Cardiac muscle cell (in vitro differentiated cells and primary cell): Measurements from ENCODE around the gene IKZF2. TPM values are rescaled to one million over a fixed set of nuclear protein-coding genes. Genes with fewer than 3 reads are reported as not detected.
A peak's percentile ranks its signal among the peaks of the same experiment; 100 is the strongest.

Experiments used
- DNase-seq, 2 donors: peaks; one replicate each; pipeline versions ENCODE4 v3.0.0 to v3.0.0-alpha.2; 2010 to 2017; ENCODE audit warnings: low read depth in 1 of 2, low spot score in 1 of 2
- H3K27ac ChIP-seq: fragments of 200-600 bp; sonication (generic); 2 replicates; pipeline ENCODE4 v1.5.1; 2016
- H3K27me3 ChIP-seq: fragments of 200-600 bp; sonication (generic); 2 replicates; pipeline ENCODE4 v1.6.0; 2016; ENCODE audit warnings: control low read depth
- H3K36me3 ChIP-seq: fragments of 200-600 bp; sonication (generic); 2 replicates; pipeline ENCODE4 v1.5.1; 2016; ENCODE audit warnings: control low read depth
- H3K4me1 ChIP-seq: fragments of 200-600 bp; sonication (generic); 2 replicates; pipeline ENCODE4 v1.8.1; 2017; ENCODE audit warnings: low read depth, mild to moderate bottlenecking, mixed run types
- H3K4me3 ChIP-seq: fragments of 200-600 bp; sonication (generic); 2 replicates; pipeline ENCODE4 v1.5.1; 2016; ENCODE audit warnings: mild to moderate bottlenecking
- H3K9me3 ChIP-seq: fragments of 200-600 bp; sonication (generic); 2 replicates; pipeline ENCODE4 v1.5.1; 2017; ENCODE audit warnings: low read depth, mild to moderate bottlenecking, control low read depth
- polyA plus RNA-seq: library from polyadenylated mRNA; unstranded; fragments of >200 nt; fragmentation: Nextera tagmentation; extraction: Ambion mirVana; gene quantifications from 2 replicates; pipeline ENCODE4 v1.2.1, GENCODE V29; 2016
- total RNA-seq: library from RNA; depleted of rRNA; stranded (reverse); fragments of >200 nt; gene quantifications from 2 replicates; pipeline ENCODE4 v1.2.3, GENCODE V29; 2016
- TF ChIP-seq, protein P1 (sequence below): IDR thresholded peaks from 2 replicates; pipeline ENCODE4 v1.5.1; 2012; ENCODE audit warnings: low read depth, mild to moderate bottlenecking, low read length

Gene IKZF2
- total and polyA plus RNA-seq, 2 experiments from 2014 or later: 3.1 to 10.8 TPM

DNA sequence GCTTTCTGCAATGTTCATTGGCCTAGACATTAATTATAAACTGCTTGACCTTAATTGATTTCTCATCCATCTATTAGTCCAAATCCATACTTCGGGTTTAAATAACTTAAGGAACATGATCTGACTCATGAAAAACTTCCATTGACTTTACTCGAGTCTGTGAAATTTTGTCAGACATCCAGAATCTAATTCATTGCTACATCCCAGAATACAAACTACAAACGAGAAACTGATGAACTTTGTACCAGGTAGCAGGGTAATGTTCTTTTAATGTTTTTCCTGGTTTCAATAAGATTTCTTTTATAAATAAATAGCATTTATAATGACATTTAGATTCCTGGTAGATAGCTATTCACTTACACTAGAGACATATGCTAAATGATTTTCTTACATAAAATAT is 36.0 kb upstream of the IKZF2 start:
- Histone ChIP-seq H3K27ac (peak overlapping the region; percentile 97), H3K27me3 (no peaks in the 10 kb centered on the region)
- TF ChIP-seq, protein P1, sequence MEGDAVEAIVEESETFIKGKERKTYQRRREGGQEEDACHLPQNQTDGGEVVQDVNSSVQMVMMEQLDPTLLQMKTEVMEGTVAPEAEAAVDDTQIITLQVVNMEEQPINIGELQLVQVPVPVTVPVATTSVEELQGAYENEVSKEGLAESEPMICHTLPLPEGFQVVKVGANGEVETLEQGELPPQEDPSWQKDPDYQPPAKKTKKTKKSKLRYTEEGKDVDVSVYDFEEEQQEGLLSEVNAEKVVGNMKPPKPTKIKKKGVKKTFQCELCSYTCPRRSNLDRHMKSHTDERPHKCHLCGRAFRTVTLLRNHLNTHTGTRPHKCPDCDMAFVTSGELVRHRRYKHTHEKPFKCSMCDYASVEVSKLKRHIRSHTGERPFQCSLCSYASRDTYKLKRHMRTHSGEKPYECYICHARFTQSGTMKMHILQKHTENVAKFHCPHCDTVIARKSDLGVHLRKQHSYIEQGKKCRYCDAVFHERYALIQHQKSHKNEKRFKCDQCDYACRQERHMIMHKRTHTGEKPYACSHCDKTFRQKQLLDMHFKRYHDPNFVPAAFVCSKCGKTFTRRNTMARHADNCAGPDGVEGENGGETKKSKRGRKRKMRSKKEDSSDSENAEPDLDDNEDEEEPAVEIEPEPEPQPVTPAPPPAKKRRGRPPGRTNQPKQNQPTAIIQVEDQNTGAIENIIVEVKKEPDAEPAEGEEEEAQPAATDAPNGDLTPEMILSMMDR: no peak

DNA sequence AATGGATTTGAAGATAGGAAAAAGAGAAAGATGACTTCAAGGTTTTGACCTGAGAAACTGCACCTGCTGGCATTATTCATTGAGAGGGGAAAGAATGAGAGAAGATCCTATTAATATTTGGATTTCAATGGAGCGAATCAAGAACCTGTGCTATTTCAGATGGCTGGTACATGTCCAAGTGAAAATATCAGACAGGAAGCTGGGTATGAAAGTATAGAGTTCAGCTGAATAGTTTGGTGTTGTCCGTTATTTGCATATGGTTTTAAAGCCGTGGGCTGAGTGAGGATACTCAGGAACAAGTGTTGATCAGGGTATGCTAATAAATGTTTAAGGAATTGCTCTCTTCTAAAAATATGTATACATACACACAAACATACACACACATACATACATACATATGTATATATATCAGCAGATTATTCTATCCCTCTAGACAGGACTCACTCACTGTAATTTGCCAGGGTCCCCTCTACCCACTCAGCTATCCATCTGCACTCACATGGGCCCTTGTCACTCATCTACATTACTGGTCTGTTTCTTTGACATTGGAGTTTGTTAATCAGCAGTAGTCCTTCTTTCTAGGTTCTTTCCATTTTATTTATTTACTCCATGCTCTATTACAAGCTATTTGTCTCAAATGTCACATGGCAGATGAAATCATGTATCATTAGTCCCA is 33.9 kb upstream of the IKZF2 start:
- H3K27ac ChIP-seq: no peak overlapping the region
- no peaks in the 10 kb centered on the region for H3K36me3 ChIP-seq
- H3K4me1 ChIP-seq: peaks cover 16% of the 10 kb centered on the region
- no peak overlapping the region for H3K4me3 ChIP-seq
- no peaks in the 10 kb centered on the region for H3K27me3 ChIP-seq
- DNase-seq: no peak
- H3K9me3 ChIP-seq: no peaks in the 10 kb centered on the region
- TF ChIP-seq, protein P1: no peak

More for the DNA sequence above, 36.0 kb upstream of the IKZF2 start:
- peak in 1 of 2 donors; percentile 2 for DNase-seq
- Histone ChIP-seq H3K4me3 (no peak overlapping the region), H3K36me3 (no peaks in the 10 kb centered on the region), H3K4me1 (peaks cover 16% of the 10 kb centered on the region), H3K9me3 (no peaks in the 10 kb centered on the region)

DNA sequence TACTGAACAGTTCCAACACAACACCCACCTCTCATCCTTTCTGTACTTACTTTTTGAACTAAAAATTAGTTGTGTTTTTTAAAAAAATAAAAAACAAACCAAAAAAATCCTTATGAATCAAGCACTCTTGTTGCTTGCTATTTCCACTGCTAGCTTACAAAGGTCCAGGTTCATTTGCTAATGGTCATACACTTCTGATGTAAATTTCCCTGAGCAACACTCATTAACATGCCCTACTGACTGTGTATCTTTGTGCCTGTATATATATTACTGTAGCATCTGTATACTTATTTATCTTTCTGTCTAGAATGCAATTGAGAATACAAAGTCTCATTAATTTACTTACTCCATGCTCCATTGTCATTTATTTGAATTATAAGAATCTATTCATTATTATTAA is 30.3 kb upstream of the IKZF2 start:
- DNase-seq: no peak
- Histone ChIP-seq H3K4me3 (no peak overlapping the region), H3K9me3 (no peaks in the 10 kb centered on the region), H3K36me3 (no peaks in the 10 kb centered on the region), H3K4me1 (no peaks in the 10 kb centered on the region), H3K27ac (no peak overlapping the region), H3K27me3 (no peaks in the 10 kb centered on the region)
- TF ChIP-seq, protein P1: no peak

DNA sequence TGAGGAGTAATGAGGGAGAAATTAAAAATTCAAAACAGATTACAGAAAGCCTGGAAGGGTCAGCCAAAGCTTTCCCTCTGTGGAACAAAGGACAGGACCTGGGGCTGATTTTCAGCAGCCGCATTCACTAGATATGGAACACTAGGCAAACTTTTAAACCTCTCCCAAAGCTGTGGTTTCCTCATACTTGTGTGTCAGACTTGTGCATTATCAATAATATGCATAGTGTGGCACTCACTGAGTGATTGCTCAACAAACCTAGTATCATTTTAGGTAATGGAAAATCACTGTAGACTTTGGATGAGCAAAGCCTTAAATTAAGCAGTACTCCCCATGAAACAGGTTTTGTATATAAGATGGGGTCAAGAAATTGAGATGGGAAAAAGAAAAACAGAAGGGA is 26.3 kb upstream of the IKZF2 start:
- Histone ChIP-seq H3K9me3 (no peaks in the 10 kb centered on the region), H3K36me3 (no peaks in the 10 kb centered on the region), H3K4me3 (no peak overlapping the region), H3K27ac (no peak overlapping the region), H3K27me3 (no peaks in the 10 kb centered on the region), H3K4me1 (no peaks in the 10 kb centered on the region)
- no peak for DNase-seq
- TF ChIP-seq, protein P1: no peak

DNA sequence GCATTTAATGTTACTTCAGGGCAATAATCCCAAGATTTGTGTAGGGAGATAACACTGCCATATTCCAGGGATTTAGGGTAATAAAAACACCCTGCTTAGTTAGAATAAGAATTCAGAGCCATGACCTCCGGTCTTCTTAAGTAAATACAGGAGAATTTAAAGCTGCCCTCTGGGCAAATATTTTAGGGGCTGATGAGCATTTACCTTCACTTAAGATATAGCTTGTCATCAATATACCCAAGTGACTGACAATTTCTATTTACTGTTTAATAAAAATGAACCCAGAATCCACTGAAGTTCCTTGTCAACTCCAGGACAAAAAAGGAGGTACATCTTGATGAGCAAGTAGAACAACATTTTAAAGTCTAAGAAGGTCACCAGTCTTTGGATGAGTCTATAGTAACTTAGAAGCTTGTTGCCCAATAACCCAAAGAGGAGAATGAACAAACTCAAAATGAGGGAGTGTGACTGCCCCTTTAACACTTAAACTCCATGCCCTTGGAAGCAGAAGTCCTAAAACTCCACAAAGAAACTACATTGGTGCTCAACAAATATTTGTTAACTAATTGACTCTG is 24.3 kb upstream of the IKZF2 start:
- no peak for DNase-seq
- Histone ChIP-seq H3K27me3 (no peaks in the 10 kb centered on the region), H3K4me1 (peaks cover 5% of the 10 kb centered on the region), H3K9me3 (no peaks in the 10 kb centered on the region), H3K4me3 (no peak overlapping the region), H3K27ac (no peak overlapping the region), H3K36me3 (no peaks in the 10 kb centered on the region)
- TF ChIP-seq, protein P1: no peak
